Measurements from ENCODE around the gene ASIC1. TPM values are rescaled to one million over a fixed set of nuclear protein-coding genes. Genes with fewer than 3 reads are reported as not detected.

The ASIC1 gene
- total RNA-seq, 1 experiment from 2014 or later = 6.0 TPM

GRCh38 chr12:50039151-50039835 is 18.1 kb upstream of the ASIC1 start:
- no peaks in the 10 kb centered on the region for H3K27me3 ChIP-seq (ENCODE audit: low read length)
- intact Hi-C loops (cut with micrococcal nuclease) = loop anchor here (2.0 kb wide), 1 partner anchor 32 kb away; no protein-coding TSS in a partner anchor
- ATAC-seq (peak; percentile 96), DNase-seq (peak; percentile 80)
- H3K9me2 ChIP-seq (replicated peaks; ENCODE audit: low read length) = no peaks in the 10 kb centered on the region
- no peak overlapping the region for H3K9ac ChIP-seq (ENCODE audit: low read length)
- POLR2A ChIA-PET (ENCODE audit: unreplicated experiment) = no interaction called here
- H3K27ac ChIP-seq (ENCODE audit: low read length) = no peak overlapping the region
- H3K36me3 ChIP-seq (ENCODE audit: low read depth, low read length) = no peaks in the 10 kb centered on the region
- CTCF ChIA-PET = interaction anchor here (2.7 kb wide), 1 partner anchor 31 kb away, joined by 23 read pairs; no protein-coding TSS in a partner anchor
- no peaks in the 10 kb centered on the region for H3F3A ChIP-seq (ENCODE audit: low read length, unreplicated experiment)
- H3K9me3 ChIP-seq (ENCODE audit: low read length) = no peaks in the 10 kb centered on the region
- no peak overlapping the region for H3K4me2 ChIP-seq (ENCODE audit: low read length)
- no peaks in the 10 kb centered on the region for H3K4me1 ChIP-seq (ENCODE audit: insufficient read depth, low read length)
- peak overlapping the region; percentile 27; the same call in 1 of the 2 replicates for H2AFZ ChIP-seq (ENCODE audit: low read length)
- H3K79me2 ChIP-seq (ENCODE audit: low read length) = no peaks in the 10 kb centered on the region
- H3K4me3 ChIP-seq (ENCODE audit: low read length) = no peak overlapping the region
- BruUV-seq (replicated peaks) = no TSS peak
- TF ChIP-seq, protein P1, sequence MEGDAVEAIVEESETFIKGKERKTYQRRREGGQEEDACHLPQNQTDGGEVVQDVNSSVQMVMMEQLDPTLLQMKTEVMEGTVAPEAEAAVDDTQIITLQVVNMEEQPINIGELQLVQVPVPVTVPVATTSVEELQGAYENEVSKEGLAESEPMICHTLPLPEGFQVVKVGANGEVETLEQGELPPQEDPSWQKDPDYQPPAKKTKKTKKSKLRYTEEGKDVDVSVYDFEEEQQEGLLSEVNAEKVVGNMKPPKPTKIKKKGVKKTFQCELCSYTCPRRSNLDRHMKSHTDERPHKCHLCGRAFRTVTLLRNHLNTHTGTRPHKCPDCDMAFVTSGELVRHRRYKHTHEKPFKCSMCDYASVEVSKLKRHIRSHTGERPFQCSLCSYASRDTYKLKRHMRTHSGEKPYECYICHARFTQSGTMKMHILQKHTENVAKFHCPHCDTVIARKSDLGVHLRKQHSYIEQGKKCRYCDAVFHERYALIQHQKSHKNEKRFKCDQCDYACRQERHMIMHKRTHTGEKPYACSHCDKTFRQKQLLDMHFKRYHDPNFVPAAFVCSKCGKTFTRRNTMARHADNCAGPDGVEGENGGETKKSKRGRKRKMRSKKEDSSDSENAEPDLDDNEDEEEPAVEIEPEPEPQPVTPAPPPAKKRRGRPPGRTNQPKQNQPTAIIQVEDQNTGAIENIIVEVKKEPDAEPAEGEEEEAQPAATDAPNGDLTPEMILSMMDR (conservative IDR thresholded peaks at IDR 0.05; ENCODE audit: low read depth, low read length) = peak; percentile 97
- no peak for TF ChIP-seq EZH2 (IDR thresholded peaks at IDR 0.05; ENCODE audit: low read length, unreplicated experiment)
- no peak for TF ChIP-seq EZH2phosphoT487 (IDR thresholded peaks at IDR 0.05; ENCODE audit: borderline replicate concordance, low read length)
- no peaks in the 10 kb centered on the region for H4K20me1 ChIP-seq (ENCODE audit: low read length)

DNA sequence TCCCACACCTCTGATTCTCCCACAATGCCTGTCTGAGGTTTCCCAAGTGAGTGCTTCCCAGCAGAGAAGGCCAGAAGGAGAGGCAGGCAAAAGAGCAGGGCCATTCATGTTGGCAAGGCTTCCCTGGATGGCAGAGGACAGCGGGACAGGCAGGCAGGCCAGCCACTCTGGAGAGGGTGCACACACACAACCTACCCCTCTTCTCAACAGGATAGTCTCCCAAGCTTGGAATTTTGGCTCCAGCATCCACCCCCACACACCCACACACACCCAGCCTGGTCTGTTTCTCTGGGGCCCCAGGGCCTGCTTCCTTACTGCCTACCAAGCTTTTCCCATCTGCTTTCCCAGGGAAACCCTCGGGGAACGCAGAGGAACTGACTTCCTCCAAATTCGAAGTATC is 16.7 kb upstream of the ASIC1 start:
- H3K9me2 ChIP-seq (replicated peaks; ENCODE audit: low read length) = no peaks in the 10 kb centered on the region
- H3K9me3 ChIP-seq (ENCODE audit: low read length) = no peaks in the 10 kb centered on the region
- ATAC-seq (no peak), DNase-seq (no peak)
- H3F3A ChIP-seq (ENCODE audit: low read length, unreplicated experiment) = no peaks in the 10 kb centered on the region
- H4K20me1 ChIP-seq (ENCODE audit: low read length) = no peaks in the 10 kb centered on the region
- no peaks in the 10 kb centered on the region for H3K4me1 ChIP-seq (ENCODE audit: insufficient read depth, low read length)
- H3K27me3 ChIP-seq (ENCODE audit: low read length) = no peaks in the 10 kb centered on the region
- no peak overlapping the region for H3K27ac ChIP-seq (ENCODE audit: low read length)
- no peak overlapping the region for H2AFZ ChIP-seq (ENCODE audit: low read length)
- CTCF ChIA-PET = interaction anchor here (2.7 kb wide), 1 partner anchor 30 kb away, joined by 23 read pairs; no protein-coding TSS in a partner anchor
- POLR2A ChIA-PET (ENCODE audit: unreplicated experiment) = no interaction called here
- no peaks in the 10 kb centered on the region for H3K79me2 ChIP-seq (ENCODE audit: low read length)
- no TSS peak for BruUV-seq (replicated peaks)
- intact Hi-C loops (cut with micrococcal nuclease) = no loop called here
- no peak overlapping the region for H3K4me3 ChIP-seq (ENCODE audit: low read length)
- H3K36me3 ChIP-seq (ENCODE audit: low read depth, low read length) = no peaks in the 10 kb centered on the region
- no peak overlapping the region for H3K9ac ChIP-seq (ENCODE audit: low read length)
- no peak overlapping the region for H3K4me2 ChIP-seq (ENCODE audit: low read length)
- TF ChIP-seq EZH2 (IDR thresholded peaks at IDR 0.05; ENCODE audit: low read length, unreplicated experiment) (no peak), EZH2phosphoT487 (IDR thresholded peaks at IDR 0.05; ENCODE audit: borderline replicate concordance, low read length) (no peak)
- TF ChIP-seq, protein P1 (conservative IDR thresholded peaks at IDR 0.05; ENCODE audit: low read depth, low read length) = no peak

Measured in PC-3 (cell line).